H1 (cell line): ENCODE results near the gene ATP8B3. TPM values are rescaled to one million over a fixed set of nuclear protein-coding genes. Genes with fewer than 3 reads are reported as not detected.

Source experiments
- CTCF ChIA-PET: fragments of 300-600 bp; sonication (Branson Sonifier 250); formaldehyde crosslinking; loops from one replicate; lab custom pipeline; 2021; ENCODE audit not compliant: partially characterized antibody; lab: Charles Lee
- POLR2A ChIA-PET: fragments of 300-600 bp; sonication (Branson Sonifier 250); formaldehyde crosslinking; loops from one replicate; lab custom pipeline; 2021; ENCODE audit warnings: inconsistent platforms; ENCODE audit not compliant: partially characterized antibody; lab: Charles Lee
- DNase-seq, 2 experiments: peaks; one replicate each; pipeline versions ENCODE4 v3.0.0 to v3.0.0-alpha.2; 2010 to 2022; ENCODE audit warnings: low spot score in 2 of 2, low read depth in 1 of 2, mixed read lengths in 1 of 2
- FAIRE-seq: peaks from 2 replicates; lab custom pipeline; 2011; peaks lifted over from hg19 to GRCh38; lab: Jason Lieb, UNC
- H2AFZ ChIP-seq: 2 replicates; pipeline ENCODE4 v1.8.1; 2012; ENCODE audit warnings: low read length, inconsistent platforms
- H2AK5ac ChIP-seq: 2 replicates; pipeline ENCODE4 v1.6.1; 2013; ENCODE audit warnings: low read depth, low read length
- H2BK120ac ChIP-seq: replicated peaks from 2 replicates; pipeline ENCODE3; 2013; ENCODE audit warnings: low read depth, low read length, inconsistent platforms
- H2BK12ac ChIP-seq: 2 replicates; pipeline ENCODE4 v1.6.1; 2013; ENCODE audit warnings: low read depth, low read length
- H2BK15ac ChIP-seq: 2 replicates; pipeline ENCODE4 v1.6.1; 2013; ENCODE audit warnings: low read length
- H2BK20ac ChIP-seq: 2 replicates; pipeline ENCODE4 v1.6.1; 2013; ENCODE audit warnings: low read length
- H2BK5ac ChIP-seq: 2 replicates; pipeline ENCODE4 v1.6.1; 2013; ENCODE audit warnings: low read depth, low read length
- H3K14ac ChIP-seq: 2 replicates; pipeline ENCODE4 v1.6.1; 2013; ENCODE audit warnings: inconsistent platforms; ENCODE audit not compliant: insufficient read length
- H3K18ac ChIP-seq: 2 replicates; pipeline ENCODE4 v1.6.1; 2013; ENCODE audit warnings: low read length; ENCODE audit errors: extremely low read depth
- H3K23ac ChIP-seq: 2 replicates; pipeline ENCODE4 v1.6.1; 2013; ENCODE audit warnings: inconsistent platforms; ENCODE audit not compliant: insufficient read length
- H3K23me2 ChIP-seq: 2 replicates; pipeline ENCODE4 v1.6.1; 2013; ENCODE audit warnings: low read depth, low read length
- H3K27ac ChIP-seq: 2 replicates; pipeline ENCODE4 v1.6.1; 2011; ENCODE audit warnings: low read depth, low read length, inconsistent platforms
- H3K27me3 ChIP-seq, 4 experiments: replicated peaks in 1 of 4; 1 replicate in 1 of 4; 2 replicates in 3 of 4; pipeline versions ENCODE4 v1.6.1 to v1.8.1; 2011 to 2013; ENCODE audit warnings: low read length in 3 of 4, mild to moderate bottlenecking in 3 of 4, inconsistent platforms in 2 of 4, mixed read lengths in 2 of 4, moderate library complexity in 1 of 4; ENCODE audit not compliant: control insufficient read depth in 3 of 4, insufficient read depth in 3 of 4; ENCODE audit errors: extremely low read depth in 1 of 4
- H3K36me3 ChIP-seq, 4 experiments: 2 replicates each; pipeline versions ENCODE4 v1.6.1 to v1.8.1; 2011 to 2013; ENCODE audit warnings: mild to moderate bottlenecking in 4 of 4, low read length in 3 of 4, moderate library complexity in 2 of 4, control low read depth in 1 of 4, inconsistent platforms in 1 of 4; ENCODE audit not compliant: insufficient read depth in 4 of 4, control insufficient read depth in 2 of 4
- H3K4ac ChIP-seq: replicated peaks from 2 replicates; pipeline ENCODE3; 2013; ENCODE audit warnings: low read length, low read depth, mixed read lengths, inconsistent platforms; ENCODE audit not compliant: insufficient read length
- H3K4me1 ChIP-seq, 4 experiments: replicated peaks in 1 of 4; 1 replicate in 1 of 4; 2 replicates in 3 of 4; pipeline versions ENCODE4 v1.6.1 to v1.8.1; 2011 to 2013; ENCODE audit warnings: low read length in 3 of 4, inconsistent platforms in 2 of 4, mixed read lengths in 1 of 4; ENCODE audit not compliant: insufficient read depth in 4 of 4, control insufficient read depth in 3 of 4
- H3K4me2 ChIP-seq, 2 experiments: 2 replicates each; pipeline versions ENCODE4 v1.6.1 to v1.8.1; 2011 to 2013; ENCODE audit warnings: low read depth in 2 of 2, low read length in 2 of 2, control low read depth in 1 of 2, inconsistent platforms in 1 of 2, mild to moderate bottlenecking in 1 of 2; ENCODE audit not compliant: insufficient read depth in 1 of 2
- H3K4me3 ChIP-seq, 4 experiments: fragments of 200-600, 300-600 bp in 1 of 4; sonication (generic), shearing (Covaris generic), sonication (Bioruptor Twin) in 1 of 4; 2 replicates each; pipeline versions ENCODE4 v1.5.1 to v1.8.1; 2011 to 2016; ENCODE audit warnings: low read length in 4 of 4, low read depth in 3 of 4, control low read depth in 2 of 4, inconsistent platforms in 2 of 4, mild to moderate bottlenecking in 2 of 4, mixed read lengths in 1 of 4, moderate library complexity in 1 of 4; ENCODE audit not compliant: insufficient read depth in 2 of 4; ENCODE audit errors: extremely low read depth in 1 of 4
- H3K56ac ChIP-seq: replicated peaks from 2 replicates; pipeline ENCODE3; 2013; ENCODE audit warnings: low read depth, mild to moderate bottlenecking, mixed read lengths, low read length, inconsistent platforms; ENCODE audit not compliant: insufficient read length
- H3K79me1 ChIP-seq: 2 replicates; pipeline ENCODE4 v1.6.1; 2013; ENCODE audit warnings: low read depth, low read length, control low read depth
- H3K79me2 ChIP-seq, 2 experiments: 2 replicates each; pipeline versions ENCODE4 v1.6.1 to v1.8.1; 2012 to 2013; ENCODE audit warnings: low read length in 2 of 2, mild to moderate bottlenecking in 2 of 2, inconsistent platforms in 1 of 2; ENCODE audit not compliant: insufficient read depth in 2 of 2, control insufficient read depth in 1 of 2
- H3K9ac ChIP-seq, 4 experiments: replicated peaks in 1 of 4; 1 replicate in 1 of 4; 2 replicates in 3 of 4; pipeline versions ENCODE4 v1.6.1 to v1.8.1; 2011 to 2013; ENCODE audit warnings: low read depth in 3 of 4, low read length in 3 of 4, control low read depth in 2 of 4, mild to moderate bottlenecking in 2 of 4, moderate library complexity in 2 of 4, inconsistent platforms in 1 of 4; ENCODE audit errors: extremely low read depth in 1 of 4
- H3K9me3 ChIP-seq, 2 experiments: 2 replicates each; pipeline versions ENCODE4 v1.6.1 to v1.8.1; 2012 to 2013; ENCODE audit warnings: mild to moderate bottlenecking in 2 of 2, moderate library complexity in 2 of 2, control low read depth in 1 of 2, inconsistent platforms in 1 of 2, low read depth in 1 of 2, low read length in 1 of 2, mixed read lengths in 1 of 2; ENCODE audit not compliant: insufficient read depth in 2 of 2
- H4K20me1 ChIP-seq, 2 experiments: replicated peaks in 1 of 2; 2 replicates each; pipeline versions ENCODE3 to v1.8.1; 2011 to 2013; ENCODE audit warnings: inconsistent platforms in 2 of 2, low read length in 2 of 2, mild to moderate bottlenecking in 1 of 2; ENCODE audit not compliant: insufficient read depth in 2 of 2, control insufficient read depth in 1 of 2
- H4K5ac ChIP-seq: 2 replicates; pipeline ENCODE4 v1.6.1; 2013; ENCODE audit warnings: low read length, low read depth, mixed read lengths, inconsistent platforms; ENCODE audit not compliant: insufficient read length
- H4K8ac ChIP-seq: 2 replicates; pipeline ENCODE4 v1.8.0; 2013; ENCODE audit warnings: mild to moderate bottlenecking, moderate library complexity, low read length, inconsistent platforms; ENCODE audit not compliant: insufficient read depth; ENCODE audit errors: extremely low read depth
- H4K91ac ChIP-seq: replicated peaks from 2 replicates; pipeline ENCODE3; 2013; ENCODE audit warnings: low read length, mixed read lengths, inconsistent platforms; ENCODE audit not compliant: insufficient read length
- CREB1 ChIP-seq: IDR thresholded peaks from 2 replicates; pipeline ENCODE4 v1.6.1; 2012; ENCODE audit warnings: inconsistent platforms
- POLR2A ChIP-seq, 2 experiments: IDR thresholded peaks; 1 replicate in 1 of 2; 2 replicates in 1 of 2; pipeline ENCODE4 v1.6.1; 2011; ENCODE audit warnings: low read depth in 2 of 2, low read length in 2 of 2, mild to moderate bottlenecking in 2 of 2; ENCODE audit errors: control extremely low read depth in 1 of 2
- TAF1 ChIP-seq: IDR thresholded peaks from 2 replicates; pipeline ENCODE4 v1.6.1; 2011; ENCODE audit warnings: mild to moderate bottlenecking, low read depth, low read length
- WGBS, 2 experiments: shearing (Covaris generic) in 1 of 2; methylation state at CpG; one replicate each; pipeline versions ENCODE4 v1.1.6 to v1.1.7; 2013 to 2015; ENCODE audit warnings: low lambda C conversion rate in 2 of 2, mixed read lengths in 2 of 2, inconsistent platforms in 1 of 2, low coverage in 1 of 2, missing lambda C conversion rate in 1 of 2; ENCODE audit not compliant: insufficient replicate concordance in 2 of 2, insufficient coverage in 1 of 2, insufficient read length in 1 of 2; ENCODE audit errors: extremely low coverage in 1 of 2, missing lambda C conversion rate in 1 of 2; 5-methylcytosine and 5-hydroxymethylcytosine counted together
- polyA plus RNA-seq, 7 experiments: library from polyadenylated mRNA; depleted of rRNA in 3 of 7; stranded (reverse) in 5 of 7; unstranded in 2 of 7; fragments of >200 nt in 5 of 7; fragments of 200-250 nt in 2 of 7; gene quantifications; 1 replicate in 5 of 7; 2 replicates in 1 of 7; 4 replicates in 1 of 7; pipeline versions ENCODE4 v1.2.1 to v1.2.3, GENCODE V29; 2011 to 2013; ENCODE audit warnings: missing spikeins in 2 of 7, mixed read lengths in 2 of 7
- total RNA-seq: library from RNA; stranded (reverse); fragmentation: NEBNext Ultra II Directional; extraction: Animal tissue kit (Norgen Biotek cat#: 25700); gene quantifications from 2 replicates; pipeline ENCODE4 v1.2.1, GENCODE V29; 2021

The ATP8B3 gene
- total and polyA plus RNA-seq, 2 of the 8 experiments (the other 6 are each of a cell fraction or from before 2014, with no cell fraction given): 4.1 to 9.3 TPM

GRCh38 chr19:1790054-1790792, 21.9 kb downstream of the ATP8B3 start:
- no CpG with 5 or more reads among the region's 7 CpGs for WGBS, 2 experiments
- Histone ChIP-seq H4K5ac (no peak overlapping the region), H3K18ac (no peak overlapping the region; the same call in 1 of the 2 replicates), H3K4me2 (peak overlapping the region; percentile 22 to 59; a peak in 2 of 4 replicates), H3K79me2 (no peaks in the 10 kb centered on the region), H3K27me3 (peaks cover 2 to 17% (median 13%) of the 10 kb centered on the region in 4 experiments; a peak in 6 of 7 replicates), H3K4ac (no peak overlapping the region), H2AK5ac (no peak overlapping the region), H4K20me1 (no peaks in the 10 kb centered on the region), H3K9ac (no peak overlapping the region), H3K27ac (no peak overlapping the region), H3K79me1 (no peaks in the 10 kb centered on the region), H2AFZ (no peak overlapping the region), H2BK120ac (no peak overlapping the region), H3K4me1 (peaks cover 0 to 14% (median 8%) of the 10 kb centered on the region in 4 experiments; a peak in 5 of 7 replicates), H3K36me3 (no peaks in the 10 kb centered on the region), H3K56ac (no peak overlapping the region), H2BK12ac (peak overlapping the region; percentile 80; the same call in 1 of the 2 replicates), H3K23me2 (no peaks in the 10 kb centered on the region; the same call in 1 of the 2 replicates), H4K8ac (no peak overlapping the region), H2BK15ac (0 out of 2 replicates have a peak overlapping the region, but pooled peaks have one; percentile 81), H4K91ac (no peak overlapping the region), H3K14ac (no peak overlapping the region), H2BK20ac (no peak overlapping the region), H2BK5ac (peak overlapping the region; percentile 52; the same call in 1 of the 2 replicates), H3K23ac (no peak overlapping the region), H3K4me3 (peak overlapping the region in 1 of 4 experiments; percentile 58; a peak in 4 of 8 replicates), H3K9me3 (peaks cover 0 to 7% of the 10 kb centered on the region in 2 experiments; a peak in 1 of 4 replicates)
- POLR2A ChIA-PET: interaction anchor here (0.7 to 1.6 kb wide), 4 partner anchors 14 to 108 kb away, joined by 3 to 4 read pairs (median 4); no protein-coding TSS in a partner anchor
- CTCF ChIA-PET: interaction anchor here (0.5 to 10.7 kb wide), 10 partner anchors 7 to 1815 kb away, joined by 3 to 150 read pairs (median 4); no protein-coding TSS in a partner anchor
- DNase-seq: no peak
- no peak for FAIRE-seq
- TF ChIP-seq POLR2A (IDR thresholded peaks at IDR 0.05; ENCODE audit: control extremely low read depth in 1 of 2, low read depth in 2 of 2, low read length in 2 of 2) (no peak), TAF1 (no peak), CREB1 (no peak)
